ENCODE results near the gene ICE2.
"Not testable (repeated sequence)": the region's sequence is repeated elsewhere in the genome, so short reads cannot be mapped to it uniquely, and the experiment has no call there.

ICE2 gene

DNA sequence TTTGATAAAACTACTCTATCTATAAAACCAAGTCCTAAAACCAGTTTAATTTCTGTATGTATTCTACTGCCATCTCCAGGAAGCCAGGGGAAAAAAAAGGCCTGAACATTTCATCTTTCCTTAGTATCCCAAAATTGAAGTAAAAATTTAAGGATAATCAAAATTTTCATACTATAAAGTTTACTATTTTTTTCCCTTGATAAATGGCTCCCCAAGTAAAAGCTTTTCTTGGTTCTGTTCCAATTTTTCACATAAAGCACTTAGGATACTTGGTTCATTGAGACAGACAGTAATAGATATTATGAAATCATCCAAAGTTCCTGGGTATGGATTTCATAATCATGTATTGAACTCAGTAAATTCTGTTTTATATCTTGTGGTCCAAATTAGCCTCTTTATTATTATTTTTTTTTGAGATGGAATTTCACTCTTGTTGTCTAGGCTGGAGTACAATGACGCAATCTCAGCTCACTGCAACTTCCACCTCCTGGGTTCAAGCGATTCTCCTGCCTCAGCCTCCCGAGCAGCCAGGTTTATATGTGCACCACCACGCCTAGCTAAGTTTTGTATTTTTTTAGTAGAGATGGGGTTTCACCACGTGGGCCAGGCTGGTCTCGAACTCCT lies 34.5 kb downstream of the ICE2 start:
- DNase-seq: no peak

DNA sequence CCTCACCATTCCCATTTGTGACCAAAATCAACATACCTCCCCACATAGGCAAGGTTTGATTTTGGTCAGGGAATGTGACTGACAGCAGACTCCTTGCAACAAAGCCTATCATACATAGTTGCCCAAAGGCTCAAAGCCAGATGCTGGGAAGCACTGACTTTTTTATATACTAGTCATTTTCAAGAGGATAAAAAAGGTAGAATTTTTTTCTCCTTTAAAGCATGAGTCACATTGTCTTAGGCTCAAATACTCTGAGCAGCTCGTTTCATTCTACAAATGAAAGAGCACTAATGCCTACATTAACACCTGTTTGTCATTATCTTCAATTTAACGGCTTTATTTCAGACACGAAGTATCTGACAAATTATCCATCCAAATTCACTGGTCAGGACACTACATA lies 36.2 kb downstream of the ICE2 start:
- no peak for DNase-seq

DNA sequence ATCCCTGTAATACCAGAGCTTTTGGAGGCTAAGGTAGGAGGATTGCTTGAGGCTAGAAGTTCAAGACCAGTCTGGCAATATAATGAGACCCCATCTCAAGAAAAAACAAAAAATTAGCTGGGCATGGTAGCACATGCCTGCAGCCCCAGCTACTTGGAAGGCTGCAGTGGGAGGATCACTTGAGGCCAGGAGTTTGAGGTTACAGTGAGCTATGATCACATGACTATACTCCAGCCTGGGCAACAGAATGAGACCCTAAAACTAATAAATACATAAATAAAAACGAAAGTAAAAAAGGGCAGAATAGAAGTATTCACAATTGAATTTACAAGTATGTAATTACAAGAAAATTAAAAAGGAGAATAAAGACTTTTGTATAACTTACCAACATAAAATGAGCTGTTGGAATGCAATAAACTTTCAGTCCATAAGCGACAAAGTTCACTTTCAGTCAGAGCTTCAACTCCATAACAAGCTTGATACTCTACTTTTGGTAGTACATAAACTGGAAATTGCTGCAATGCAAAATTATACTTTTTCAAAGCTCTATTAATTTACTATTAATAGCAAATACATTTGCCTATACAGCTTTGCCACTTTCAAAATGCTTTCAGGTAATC lies 36.8 kb downstream of the ICE2 start:
- DNase-seq: no peak

DNA sequence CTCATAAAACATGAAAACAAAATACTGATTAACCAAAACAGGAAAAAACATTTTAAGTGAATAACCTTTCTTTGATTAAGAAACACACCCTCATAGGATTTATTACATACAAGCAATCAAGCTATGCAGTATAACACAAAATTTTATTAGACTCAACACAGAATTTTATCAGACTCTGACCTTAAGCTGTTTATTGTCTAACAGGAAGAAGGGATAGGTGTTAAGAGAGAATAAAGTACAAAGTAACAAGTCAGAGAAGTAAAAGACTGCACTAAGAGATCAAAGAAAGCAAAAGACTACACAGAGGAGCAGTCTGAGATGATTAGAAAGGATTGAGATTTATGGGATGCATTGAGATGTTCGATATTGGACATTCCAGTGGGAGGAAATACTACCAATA lies 37.6 kb downstream of the ICE2 start:
- DNase-seq: no peak

DNA sequence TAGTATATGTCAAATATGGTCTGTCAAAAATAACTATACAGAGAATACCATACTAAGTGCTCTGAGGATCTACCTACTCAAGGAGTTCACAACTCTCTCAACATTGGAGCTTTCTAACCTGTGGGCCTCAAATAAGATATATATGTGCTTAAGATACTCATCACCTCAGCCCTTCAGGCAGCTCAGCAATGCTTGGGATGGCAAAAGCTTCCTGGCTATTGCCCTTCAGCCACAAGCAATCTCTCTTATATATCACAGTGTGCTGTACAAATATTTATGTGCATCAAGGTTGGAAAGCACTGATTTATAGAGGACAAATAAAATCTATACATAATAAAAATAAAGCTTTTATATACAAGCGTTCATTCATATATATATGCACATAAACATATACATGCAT lies 40.3 kb downstream of the ICE2 start:
- DNase-seq: no peak

DNA sequence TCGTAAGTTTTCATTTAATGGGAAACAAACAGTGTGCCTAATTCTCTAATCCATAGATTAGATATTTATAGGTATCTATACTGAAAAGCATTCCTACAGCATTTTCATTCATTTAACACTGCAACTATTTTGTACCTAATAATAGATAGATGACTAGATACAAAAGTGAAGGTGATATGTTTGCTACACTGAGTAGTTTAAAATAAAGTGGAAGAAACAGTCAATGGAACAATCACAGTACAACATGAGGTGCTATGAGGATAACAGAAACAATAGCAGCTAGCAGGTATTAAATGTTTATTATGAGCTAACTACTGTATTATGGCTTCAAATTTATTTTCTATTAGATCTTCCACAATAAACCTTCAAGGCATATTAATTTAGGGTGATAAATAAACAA lies 50.0 kb downstream of the ICE2 start:
- no peak for DNase-seq

DNA sequence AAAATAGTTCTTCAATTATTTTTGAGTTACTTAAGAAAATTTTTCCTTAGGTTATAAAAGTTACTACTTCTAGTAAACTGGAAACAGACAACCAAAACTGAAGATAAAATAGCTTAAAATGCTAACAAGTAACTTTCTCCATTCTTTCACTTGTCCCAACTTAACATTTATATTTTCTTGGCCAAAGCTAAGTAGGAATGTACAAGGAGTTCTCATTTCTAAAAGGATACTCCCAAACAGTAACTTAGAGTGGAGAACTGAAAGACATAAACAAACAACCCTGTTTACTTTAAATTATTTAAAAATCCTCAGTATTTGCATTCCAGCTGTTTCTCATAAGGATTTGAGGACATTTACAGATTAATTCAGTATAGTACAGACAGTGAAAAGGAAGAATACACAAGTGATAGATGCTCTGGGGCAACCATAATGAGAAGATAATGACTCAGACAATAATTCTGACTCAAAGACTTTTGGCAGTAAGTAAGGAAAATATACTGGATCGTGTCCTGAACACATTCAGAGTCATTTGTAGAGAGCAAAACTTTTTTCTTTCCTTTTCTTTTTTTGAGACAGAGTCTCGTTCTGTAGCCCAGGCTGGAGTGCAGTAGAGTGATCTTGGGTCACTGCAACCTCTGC lies 52.0 kb downstream of the ICE2 start:
- no peak for DNase-seq

DNA sequence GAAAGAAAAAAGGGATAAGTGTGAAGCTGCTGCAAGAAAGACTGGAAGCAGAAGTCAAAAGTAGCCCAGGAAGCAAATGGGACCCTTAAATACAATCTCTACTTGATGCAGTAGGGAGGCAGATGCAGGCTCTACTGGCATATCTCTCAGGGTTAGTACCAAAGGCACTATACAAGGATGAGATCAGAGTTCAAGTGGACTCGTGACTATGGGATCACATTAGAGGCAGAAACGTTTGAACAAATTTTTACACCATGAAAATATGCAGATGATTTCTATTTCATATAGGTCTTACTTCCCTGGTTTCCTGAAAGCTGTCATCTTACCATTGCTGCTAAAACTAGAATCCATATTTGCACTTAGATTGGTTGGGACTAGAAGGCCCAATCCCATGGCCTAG lies 53.5 kb downstream of the ICE2 start:
- no peak for DNase-seq

DNA sequence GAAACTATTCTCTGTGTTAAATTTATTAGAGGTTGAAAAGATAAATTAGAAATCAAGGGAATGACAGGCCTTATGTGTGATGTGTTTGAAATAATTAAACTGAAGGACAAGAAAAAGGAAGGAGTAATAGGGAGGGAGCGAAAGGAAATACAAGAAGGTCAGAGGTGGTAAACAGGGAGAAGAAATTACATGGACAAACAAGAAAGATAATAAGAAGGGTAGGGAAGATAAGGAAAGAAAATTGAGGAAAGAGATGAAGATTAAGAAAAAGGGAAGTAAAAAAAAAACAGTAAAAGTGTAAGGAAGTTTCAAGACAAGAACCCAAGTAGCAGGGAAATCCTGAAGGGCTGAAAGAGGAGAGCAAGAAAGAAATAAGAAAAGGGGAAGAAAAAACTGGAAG lies 54.9 kb downstream of the ICE2 start:
- DNase-seq: no peak

DNA sequence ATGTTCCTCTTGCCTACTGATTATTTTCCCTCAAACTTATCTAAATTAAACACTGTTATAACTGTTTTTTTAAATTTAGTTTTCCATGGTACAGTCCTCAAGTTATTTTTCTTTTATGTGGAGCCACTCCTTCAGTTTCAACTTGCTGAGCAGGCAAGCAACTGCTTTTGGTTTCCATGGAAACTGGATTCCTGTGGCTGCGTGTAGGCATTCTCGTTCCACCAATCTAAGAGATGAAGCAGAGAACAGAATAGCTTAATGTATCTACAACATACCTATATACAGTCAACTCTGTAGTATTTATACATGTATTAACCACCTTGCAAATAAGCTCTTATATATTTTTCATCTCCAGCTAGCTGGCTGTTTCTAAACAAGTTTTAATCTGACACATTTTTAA lies 55.4 kb downstream of the ICE2 start:
- no peak for DNase-seq

DNA sequence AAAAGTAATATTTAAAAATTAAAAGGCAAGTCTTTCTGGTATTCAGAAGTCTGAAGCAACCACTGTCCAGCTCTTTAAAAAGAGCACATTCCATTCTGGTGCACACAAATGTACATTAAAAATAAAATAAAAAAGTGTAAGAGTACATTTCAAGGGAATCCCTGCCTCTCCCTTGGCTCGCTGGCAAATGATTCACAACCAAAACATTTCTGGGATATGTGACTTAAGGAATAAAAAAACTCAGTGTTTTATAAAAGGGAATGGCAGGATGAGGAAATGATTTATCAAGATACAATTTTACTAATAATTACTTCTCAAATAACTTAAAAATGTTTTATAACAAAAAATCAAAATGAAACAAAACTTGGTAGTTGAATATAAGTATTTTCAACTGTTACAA lies 57.4 kb downstream of the ICE2 start:
- no peak for DNase-seq

DNA sequence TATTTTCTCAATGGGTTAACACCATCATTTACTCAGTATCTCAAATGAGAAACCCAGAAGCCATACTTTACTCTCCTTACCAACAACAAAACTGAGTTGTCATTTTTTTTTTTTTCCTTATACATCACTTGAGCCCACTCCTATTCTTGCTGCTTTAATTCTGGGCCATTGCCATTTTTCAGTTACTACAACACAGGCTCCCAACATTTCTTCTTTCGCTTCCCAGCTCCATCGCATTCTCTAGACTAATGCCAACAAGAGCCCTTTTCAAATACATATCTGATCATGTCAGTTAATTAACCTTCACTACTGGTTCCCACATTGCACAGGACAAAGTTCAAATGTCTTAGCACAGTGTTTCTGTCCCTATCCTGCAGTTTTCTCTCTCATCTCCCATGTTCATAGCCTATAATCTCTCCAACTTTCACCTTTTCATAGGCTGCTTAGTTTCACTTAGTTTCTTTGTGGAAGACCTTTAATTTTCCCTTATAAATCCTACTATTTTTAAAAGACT lies 58.7 kb downstream of the ICE2 start:
- DNase-seq: no peak

DNA sequence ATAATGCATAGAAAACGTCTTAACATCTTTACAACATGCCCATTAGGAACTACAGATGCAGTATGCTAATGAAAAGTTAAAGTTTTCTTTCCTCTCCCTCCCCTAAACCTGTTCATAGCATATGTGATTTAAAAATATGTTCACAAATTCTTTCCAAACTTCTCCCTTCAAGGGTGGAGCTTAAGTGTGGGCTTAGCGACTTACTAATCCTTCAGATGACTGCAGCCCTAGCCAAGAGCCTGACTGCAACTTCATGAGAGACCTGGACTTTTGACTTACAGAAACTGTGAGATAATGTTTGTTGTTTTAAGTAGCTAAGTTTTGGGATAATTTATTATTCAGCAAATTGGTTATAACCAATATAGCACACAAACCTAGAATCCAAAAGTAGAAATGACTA lies 59.2 kb downstream of the ICE2 start:
- DNase-seq: no peak

DNA sequence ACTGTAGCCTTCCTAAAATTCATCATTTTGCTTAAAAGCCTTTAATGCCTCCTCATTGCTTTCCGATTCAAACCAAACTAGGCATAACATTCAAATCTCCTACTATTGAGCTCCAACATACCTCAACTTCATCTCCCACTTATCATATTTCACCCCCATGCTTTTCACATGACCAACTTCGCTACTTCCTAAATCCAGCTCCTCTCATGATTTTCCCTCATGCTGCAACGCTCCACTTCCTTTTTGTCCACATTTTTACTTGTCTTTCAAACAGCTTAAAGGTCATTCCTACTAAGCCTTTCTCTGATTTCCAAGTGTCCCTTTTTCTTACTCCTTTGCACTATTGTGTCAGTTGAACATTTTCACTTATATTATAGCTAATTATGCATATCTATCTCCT lies 60.8 kb downstream of the ICE2 start:
- DNase-seq: no peak

DNA sequence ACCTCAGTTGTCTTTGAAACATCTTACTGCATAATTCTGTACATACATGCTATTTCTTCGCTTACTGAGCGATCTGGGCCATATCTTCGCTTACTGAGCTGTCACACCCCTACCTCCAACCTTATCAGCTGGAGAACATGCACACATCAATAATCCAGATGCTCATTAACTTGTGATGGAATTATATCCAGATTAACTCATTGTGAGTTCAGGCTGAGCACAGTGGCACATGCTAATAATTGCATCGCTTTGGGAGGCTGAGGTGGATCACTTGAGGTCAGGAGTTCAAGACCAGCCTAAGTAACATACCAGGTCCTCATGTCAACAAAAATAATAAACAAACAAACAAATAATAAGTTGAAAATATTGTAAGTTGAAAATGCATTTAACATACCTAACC lies 61.8 kb downstream of the ICE2 start:
- no peak for DNase-seq

DNA sequence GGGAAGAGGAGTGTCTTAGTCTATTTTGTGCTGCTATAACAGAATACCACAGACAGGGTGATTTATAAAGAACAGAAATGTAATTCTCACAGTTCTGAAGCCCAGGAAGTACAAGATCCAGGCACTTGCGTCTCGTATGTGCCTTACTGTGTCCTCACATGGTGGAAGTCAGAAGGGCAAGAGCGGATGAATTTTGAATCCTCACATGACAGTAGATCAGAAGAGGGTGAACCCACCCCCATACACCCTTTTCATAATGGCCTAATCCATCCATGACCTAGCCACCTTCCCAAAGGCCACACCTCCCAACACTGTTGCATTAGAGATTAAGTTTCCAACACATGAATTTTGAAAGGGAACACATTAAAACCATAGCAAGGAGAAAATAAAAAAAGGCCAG lies 62.5 kb downstream of the ICE2 start:
- no peak for DNase-seq

DNA sequence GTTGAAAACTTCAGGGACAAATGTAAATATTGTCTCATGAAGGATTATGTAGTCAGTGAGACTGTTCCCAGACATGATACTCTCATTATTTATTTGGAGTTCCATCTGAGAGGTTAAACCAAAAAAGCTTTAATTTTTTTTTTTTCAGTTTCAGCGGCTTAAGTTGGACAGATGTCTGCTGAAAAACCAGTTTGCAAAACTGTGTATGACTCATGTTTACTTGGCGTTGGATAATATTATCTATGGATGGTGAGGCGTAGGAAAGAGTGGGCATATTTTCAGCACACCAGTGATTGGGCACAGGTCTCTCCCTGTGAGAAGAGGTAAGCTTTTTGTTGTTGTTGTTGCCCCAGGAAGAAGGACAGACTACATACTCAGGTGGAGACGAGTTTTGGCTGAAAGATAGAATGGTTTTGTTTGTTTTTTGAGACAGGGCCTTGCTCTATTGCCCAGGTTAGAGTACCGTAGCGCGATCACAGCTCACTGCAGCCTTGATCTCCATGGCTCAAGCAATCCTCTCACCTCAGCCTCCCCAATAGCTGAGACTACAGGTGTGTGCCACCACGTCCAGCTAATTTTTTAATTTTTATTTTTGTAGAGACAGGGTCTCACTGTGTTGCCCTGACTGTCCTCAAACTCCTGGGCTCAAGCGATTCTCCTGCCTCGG lies 64.8 kb downstream of the ICE2 start:
- DNase-seq: no peak

DNA sequence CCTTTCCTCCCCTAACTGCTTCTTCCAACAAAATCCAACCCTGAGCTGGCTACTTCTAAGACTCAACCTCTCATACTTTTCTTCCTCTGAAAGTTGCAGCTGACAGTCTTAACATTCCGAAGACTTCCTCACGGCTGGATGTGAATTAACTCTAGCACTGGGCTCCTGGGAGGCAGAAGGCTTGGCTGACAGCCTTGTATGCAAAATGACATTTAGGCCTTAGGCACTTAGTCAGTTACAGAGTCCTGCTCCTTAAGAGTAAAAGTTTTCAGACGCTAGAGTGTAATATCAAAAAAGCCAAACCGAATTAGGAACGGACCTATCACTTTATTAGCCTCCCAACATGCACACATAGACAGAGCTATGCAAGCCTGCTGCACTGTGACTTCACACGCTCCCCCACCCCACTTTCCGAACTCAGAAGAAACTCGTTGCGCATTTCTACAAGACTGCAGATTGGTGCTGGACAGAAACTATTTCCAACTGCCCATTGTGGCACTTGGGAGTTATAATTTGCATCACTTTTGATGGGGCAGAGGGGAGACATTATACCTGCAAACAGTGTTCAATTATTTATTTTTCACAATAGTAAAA lies 65.6 kb downstream of the ICE2 start:
- DNase-seq: no peak

DNA sequence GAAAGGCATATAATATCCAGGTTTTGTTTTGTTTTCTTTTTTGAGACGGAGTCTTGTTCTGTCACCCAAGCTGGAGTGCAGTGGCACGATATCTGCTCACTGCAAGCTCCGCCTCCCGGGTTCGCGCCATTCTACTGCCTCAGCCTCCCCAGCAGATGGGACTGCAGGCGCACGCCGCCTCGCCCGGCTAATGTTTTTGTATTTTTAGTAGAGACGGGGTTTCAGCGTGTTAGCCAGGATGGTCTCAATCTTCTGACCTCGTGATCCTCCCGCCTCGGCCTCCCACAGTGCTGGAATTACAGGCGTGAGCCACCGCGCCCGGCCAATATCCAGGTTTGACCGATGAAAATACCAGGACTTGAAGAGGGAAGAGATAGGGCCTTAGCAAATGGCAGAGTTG lies 66.1 kb downstream of the ICE2 start:
- not testable (repeated sequence) for DNase-seq

DNA sequence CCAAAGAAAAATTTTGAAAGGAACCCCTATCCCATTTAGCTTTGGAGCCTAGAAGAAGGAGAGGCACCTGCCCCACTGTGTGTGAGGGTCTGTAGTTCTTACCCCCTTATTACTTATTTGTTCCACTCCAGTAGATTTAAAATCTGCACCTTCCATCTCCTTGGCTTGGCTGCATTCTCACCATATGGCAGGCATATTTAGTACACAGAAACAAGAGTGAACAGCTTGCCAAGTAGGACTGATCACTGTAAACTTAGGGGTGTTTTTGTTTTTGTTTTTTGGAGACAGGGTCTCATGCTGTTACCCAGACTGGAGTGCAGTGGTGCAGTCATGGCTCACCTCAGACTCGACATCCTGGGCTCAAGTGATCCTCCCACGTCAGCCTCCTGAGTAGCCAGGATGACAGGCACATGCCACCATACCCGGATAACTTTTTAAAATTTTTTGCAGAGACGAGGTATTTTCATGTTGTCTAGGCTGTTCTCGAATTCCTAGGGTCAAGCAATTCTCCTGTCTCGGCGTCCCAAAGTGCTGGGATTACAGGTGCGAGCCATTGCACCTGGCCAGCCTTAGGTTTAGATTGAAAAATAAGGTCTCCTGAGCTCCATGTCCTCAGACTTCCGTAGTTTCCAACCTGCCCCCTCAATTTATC lies 67.0 kb downstream of the ICE2 start:
- DNase-seq: no peak

DNA sequence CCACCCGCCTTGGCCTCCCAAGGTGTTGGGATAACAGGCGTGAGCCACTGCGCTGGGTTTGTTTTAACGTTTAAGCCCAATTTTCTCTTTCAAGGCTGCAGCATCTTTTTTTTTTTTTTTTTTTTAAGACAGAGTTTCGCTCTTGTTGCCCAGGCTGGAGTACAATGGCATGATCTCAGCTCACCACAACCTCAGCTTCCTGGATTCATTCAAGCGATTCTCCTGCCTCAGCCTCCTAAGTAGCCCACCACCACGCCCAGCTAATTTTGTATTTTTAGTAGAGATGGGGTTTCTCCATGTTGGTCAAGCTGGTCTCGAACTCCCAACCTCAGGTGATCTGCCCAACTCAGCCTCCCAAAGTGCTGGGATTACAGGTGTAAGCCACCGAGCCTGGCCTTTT lies 68.6 kb downstream of the ICE2 start:
- DNase-seq: not testable (repeated sequence)

DNA sequence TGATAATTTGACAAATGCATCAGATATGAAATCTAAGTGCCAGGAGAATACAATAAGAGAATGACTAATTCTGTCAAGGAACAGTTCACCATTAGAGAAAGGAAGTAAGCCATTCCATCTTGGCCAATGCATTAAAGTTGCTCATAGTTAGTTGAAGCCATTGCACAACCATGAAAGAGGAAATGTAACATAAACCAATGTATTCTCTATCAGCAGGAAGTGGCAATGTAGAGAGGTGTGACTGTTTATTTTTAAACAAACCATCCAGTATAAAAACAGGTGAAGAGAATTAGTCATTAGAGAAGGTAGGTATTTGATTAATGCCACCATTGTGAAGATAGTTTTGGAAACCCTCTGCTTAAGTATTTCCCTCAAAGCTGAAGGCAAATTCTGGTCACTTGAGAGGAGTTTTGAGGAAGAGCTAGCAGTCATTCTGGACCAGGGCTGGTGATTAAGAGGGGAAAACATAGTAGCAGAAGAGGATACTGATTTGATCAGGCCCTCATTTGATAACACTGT lies 70.4 kb downstream of the ICE2 start:
- DNase-seq: no peak

DNA sequence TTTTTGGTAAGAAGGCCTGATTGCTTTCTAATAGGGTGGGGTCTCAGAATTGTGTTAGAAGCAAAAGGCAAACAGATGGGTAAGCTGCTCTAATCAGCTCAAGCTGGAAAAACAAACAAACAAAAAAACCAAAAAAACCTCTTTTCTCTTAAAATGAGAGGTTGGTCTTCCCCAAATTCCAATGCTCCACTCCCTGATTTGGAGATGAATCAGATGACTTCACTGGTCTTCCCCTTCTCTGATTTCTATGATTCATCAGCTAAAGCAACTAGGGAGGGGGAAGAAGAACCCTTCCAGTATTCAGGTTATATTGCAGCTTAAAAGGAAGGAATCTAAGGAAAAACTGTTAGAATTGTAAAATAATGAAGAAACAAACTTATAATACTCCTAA lies 71.5 kb downstream of the ICE2 start:
- no peak for DNase-seq

All from NCI-H748 treated with DMSO at 0.1 percent for 48 hours (cell line).